Measurements from ENCODE around the gene ZDHHC8.
A peak's percentile ranks its signal among the peaks of the same experiment; 100 is the strongest.

The ZDHHC8 gene

DNA sequence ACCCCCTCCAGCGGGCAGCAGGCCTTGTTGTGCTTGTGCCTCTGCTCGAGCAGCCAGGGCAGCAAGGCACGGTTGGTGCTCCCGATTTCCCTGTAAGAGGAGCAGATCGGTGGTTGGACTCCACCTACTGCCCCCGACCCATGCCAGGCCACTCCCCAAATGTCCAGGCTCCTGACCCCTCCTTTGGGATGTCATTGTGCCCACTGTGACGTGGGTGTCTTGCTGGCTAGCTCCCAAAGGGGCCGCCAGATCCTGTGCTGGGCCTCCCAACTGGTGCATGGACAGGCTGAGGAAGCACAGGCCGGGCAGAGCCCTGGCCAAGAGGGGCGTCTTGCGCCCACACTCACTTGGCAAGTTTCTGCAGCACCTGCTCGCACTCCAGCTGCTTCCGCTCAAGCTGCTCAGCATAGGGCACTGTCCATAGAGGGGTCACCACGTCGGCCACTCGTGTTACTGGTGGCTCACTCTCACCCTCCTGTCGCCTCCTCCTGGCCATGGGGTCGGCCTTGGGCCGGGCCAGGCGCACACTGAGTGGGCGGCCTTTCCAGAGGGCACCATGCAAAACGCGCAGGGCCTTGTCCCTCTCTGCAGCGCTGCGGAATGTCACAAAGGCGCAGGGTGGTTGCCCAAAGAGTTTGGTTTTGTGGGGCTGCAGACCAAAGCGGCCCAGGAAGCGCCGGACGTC lies 15.8 kb upstream of the ZDHHC8 start, which contains the start of gene RANBP1:
Gene RANBP1 (plus strand): TSS at position 414 of the 685 bp plus-strand sequence. CDS start 81 bp downstream, at position 495.
- no peak for DNase-seq

DNA sequence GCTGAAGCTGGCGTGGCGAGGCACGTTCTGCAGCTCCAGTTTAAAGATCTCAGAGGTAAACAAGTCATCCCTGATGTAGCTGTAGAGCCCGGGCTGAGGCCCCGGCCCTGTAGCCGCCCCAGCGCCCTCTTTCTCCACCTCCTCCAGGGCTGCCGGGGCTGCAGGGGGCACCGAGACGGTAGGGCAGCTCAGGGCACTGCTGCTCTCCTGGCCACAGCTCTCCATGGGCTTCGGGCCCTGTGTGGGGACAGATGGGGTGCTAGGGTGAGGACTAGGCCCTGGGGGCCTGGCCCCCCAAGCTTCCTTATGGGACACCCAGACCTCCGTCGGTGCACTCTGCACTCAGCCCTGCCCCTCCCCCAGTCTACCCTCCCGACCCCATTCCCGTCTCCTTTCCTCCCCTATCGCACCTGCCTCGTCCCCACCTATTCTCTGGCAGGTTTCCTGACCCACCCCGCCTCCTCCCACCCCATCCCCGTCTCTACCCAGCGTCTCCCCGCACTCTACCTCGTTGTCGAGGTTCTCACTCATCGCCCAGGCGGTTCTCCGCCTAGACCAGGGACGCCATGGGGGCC lies 15.1 kb upstream of the ZDHHC8 start:
- no peak for DNase-seq

DNA sequence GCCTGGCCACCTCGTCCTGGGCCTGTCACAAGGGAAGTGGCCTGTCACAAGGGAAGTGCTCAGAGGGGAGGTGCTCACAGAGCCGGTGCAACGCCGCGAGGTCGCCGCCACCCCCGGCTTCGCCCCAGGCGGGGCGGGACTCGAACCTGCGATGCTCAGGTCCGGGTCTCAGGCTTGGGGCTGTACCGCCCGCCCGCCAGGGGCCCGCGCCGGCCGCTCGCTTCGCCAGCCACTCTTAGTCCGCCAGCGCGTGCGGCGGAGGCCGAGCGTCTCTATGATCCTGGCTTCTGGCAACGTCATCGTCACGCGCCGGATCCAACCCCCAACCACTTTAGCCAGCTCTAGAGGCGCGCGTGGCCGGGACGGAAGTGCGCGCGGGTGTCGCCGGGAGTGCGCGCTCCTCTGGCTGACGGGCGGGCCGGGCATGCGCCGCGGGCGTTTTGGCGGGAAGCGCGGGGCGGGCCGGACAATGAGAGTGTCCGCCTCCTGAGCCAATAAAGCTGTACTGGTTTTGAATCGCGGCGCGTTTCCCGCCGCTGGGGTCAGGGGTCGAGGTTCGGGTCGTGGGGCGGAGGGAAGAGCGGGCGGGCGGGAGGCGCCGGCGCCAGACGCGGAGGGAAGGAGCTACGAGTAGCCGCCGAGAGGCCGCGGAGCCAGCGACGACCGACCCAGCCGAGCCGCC lies 14.5 kb upstream of the ZDHHC8 start, which contains the start of gene TRMT2A:
Gene TRMT2A (minus strand): TSS at position 276 of the 682 bp plus-strand sequence. CDS start 320 bp downstream, outside the sequence.
- DNase-seq = peak; percentile 96

DNA sequence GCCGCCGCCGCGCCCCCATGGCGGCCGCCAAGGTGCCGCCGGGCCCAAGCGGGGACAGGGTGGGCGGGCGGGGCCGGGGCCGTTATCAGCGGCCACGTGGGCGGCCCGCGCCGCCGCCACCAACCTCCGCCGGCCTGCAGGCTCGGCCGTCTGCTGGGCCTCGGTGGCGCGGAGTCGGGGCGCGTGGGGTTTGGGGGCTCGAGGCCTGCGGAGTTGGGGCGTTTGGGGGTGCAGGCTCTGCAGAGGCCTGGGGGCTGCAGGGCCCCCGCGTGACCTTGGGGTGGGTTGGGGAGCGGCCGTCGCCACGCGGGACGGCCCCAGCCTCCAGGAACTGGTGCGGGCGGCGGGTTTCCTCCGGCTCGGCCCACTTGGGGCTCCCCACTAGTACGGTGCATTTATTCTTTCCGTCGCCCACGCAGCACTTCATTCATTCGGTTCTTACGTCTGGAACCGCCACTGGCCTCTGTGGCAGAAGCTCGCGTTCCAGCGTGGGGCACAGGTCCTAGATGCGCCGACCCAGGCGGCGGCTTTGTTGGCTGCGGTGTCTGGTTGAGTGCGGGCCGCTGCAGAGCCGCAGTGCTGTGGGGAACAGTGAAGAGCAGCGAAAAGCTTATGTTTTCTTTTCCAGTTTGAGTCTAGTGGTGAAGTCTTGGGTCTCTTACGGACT lies 13.8 kb upstream of the ZDHHC8 start:
- DNase-seq = no peak

DNA sequence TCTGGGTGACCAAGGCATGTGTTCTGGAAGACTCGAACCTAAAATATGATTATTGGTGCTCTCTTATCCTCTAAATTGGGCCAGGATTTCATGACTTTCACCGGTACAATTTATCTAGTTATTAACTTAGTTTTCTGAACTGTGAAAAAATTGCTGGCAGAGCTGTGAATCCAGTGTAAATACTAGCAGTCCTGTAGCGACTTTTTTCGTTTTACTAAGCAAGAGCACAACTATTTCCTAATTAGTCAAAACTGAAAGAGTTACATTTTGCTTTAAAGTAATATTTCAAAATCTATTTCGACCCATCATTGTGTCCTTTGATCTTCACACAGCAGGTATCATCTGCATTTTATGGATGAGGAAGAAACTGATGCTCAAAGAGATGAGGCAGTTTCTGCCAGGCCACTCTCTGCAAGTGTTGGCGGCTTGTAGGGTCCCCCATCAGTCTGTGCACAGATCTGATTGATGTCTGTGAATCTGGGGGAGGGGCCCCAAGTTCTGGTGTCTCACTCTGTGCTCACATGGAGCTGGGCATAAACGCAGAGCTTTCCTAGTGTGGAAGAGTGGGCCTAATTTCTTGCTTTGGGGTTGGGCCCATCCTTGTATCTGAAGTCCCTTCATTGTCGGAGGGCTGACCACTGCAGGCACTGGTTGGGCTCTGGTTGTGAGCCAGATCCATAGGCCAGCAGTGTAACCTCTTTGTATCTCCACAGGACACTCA lies 13.1 kb upstream of the ZDHHC8 start:
- no peak for DNase-seq

DNA sequence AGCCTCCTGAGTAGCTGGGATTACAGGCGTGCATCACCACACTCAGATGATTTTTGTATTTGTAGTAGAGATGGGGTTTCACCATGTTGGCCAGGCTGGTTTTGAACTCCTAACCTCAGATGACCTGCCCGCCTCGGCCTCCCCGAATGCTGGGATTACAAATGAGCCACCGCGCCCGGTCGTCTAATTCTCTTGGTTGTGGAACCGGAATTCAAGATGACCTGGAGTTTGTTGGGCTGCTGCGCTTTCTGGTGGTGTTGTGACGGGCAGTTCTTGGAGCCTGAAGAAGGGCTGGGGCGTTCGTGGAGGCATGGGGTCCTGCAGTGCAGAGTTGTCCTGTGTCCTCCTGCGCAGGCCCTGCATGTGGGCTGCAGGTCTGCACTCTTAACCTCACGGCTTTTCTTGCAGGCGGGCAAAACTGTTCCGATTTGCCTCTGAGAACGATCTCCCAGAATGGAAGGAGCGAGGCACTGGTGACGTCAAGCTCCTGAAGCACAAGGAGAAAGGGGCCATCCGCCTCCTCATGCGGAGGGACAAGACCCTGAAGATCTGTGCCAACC lies 9.7 kb upstream of the ZDHHC8 start:
- no peak for DNase-seq

DNA sequence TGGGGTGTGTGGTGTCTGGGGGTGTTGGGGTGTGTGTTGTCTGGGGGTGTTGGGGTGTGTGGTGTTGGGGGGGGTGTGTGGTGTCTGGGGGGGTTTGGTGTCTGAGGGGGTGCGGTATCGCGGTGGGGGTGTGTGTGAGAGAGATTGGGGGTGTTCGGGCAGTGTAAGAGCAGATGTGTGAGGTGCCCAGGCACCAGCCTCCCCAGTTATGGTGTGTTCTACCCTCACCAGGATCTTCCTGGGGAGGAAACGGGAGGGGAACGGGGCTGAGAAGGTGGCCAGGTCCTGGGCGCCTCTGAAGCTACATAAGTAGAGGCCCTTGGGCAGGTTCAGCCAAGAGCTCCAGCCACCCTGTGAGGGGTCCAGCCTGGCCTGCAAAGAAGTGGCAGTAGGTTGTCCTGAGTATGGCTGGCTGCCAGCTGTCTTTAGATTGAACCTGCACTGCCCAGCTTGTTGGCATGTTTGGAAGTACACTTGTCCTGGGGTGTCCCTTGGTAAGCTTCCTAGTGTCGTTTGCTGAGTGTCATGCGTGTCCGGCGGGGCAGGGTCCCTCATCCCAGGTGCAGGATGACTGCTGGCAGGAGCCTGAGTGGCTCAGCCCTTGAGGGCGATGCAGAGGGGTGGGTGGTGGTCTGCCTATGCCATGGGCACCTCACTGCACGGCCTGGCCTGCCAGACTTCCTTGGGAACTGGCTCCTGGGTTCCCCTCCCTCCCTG lies 8.1 kb upstream of the ZDHHC8 start:
- DNase-seq = no peak

DNA sequence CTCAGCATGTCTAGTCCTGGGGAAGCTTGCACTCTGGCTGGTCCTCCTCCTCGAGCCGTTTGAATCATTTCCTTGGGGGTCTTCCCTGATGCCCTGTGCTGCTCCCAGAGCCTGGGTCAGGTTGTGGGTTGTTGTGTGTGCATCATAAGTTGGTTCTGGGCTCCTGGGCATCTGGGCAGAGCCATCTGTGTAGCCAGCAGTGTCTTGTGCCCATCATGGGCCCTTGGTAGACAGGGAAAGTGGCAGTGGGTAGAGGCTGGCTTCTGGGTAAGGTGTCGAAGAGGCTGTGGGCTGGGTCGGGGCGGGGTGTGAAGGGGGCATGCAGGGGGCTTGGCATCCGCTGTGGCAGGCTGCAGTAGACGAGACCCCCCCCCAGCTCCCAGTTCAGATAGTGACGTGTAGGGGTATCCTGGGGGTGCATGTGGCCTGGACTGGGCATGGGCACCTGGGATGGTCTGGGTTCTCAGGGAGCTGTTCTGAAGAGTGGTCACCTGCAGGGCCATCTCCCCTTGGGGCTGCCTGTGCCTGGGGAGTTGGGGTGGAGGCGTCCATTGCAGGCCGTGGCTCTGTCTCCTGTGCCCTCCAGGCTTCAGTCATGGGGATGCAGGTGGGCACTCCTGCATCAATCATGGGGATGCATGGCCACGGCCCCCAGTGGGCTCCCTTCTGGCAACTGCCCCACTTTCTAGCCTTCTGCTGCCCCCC lies 7.4 kb upstream of the ZDHHC8 start:
- DNase-seq = no peak

DNA sequence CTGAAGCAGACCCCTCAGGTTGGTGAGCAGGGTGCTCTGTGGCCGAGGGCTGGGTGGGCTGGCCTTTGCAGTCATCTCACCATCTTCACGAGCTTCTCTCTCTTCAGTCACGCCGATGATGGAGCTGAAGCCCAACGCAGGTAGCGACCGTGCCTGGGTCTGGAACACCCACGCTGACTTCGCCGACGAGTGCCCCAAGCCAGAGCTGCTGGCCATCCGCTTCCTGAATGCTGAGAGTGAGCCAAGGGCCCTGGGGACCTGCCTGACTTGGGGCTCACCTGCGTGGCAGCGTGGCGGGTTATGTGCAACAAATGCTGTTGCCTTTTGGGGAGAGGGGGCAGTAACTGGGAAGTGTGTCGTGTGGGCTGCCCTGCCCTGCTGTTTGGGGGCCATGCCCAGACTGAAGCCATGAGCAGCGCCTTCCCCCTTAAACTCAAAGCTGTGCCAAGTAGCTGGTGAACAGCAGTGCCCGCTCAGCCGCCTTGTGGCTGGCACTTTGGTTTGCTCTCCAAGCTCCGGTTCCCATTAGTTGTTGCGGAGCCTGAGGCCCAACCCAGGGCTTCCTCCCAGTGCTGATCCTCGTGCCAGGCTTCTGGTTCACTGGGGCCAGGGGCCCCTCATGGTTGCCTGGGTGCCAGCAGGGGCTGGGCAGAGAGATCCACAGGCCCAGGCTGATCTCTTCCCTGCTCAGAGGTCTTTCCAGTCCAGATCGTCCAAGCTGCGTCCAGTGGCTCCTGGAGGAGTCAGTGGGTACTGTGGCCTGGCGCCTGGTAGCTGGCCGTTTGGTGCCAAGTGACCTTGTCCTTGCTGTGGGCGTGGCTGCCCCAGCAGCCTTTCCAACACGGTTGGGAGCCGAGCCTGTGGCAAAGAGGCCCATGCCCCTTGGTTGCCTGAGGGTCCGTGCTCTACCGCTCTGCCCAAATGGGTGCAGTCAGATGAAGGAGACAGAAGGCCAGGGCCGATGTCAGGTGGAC lies 6.1 kb upstream of the ZDHHC8 start:
- DNase-seq = no peak

DNA sequence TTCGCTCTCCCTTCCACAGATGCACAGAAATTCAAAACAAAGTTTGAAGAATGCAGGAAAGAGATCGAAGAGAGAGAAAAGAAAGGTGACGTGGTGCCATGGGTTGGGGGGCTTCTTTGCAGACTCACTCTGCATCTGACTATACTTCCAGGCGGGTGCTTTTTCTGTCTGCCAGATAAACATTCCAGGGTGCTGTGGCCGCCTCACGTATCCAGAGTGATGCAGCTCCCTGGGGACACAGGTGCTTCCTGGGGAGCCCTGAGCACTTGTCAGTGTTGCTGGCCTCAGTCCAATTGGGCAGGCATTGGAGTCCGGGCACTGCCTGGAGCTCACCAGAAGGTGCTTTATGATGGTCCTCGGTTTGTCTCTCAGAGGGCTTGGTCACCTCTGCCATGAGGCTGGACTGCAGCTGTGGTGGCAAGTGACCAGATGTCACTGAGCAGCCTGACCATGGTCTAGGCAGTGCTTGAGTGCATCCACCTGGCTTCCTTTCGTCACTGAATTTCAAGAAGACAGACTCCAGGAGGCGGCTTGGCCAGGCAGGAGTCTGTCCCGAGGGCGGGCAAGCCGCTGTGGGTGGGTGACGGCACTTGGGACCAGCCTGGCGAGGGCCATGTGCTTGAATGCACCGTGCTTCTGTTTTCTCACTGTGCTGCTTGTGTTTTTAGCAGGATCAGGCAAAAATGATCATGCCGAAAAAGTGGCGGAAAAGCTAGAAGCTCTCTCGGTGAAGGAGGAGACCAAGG lies 5.1 kb upstream of the ZDHHC8 start:
- no peak for DNase-seq

DNA sequence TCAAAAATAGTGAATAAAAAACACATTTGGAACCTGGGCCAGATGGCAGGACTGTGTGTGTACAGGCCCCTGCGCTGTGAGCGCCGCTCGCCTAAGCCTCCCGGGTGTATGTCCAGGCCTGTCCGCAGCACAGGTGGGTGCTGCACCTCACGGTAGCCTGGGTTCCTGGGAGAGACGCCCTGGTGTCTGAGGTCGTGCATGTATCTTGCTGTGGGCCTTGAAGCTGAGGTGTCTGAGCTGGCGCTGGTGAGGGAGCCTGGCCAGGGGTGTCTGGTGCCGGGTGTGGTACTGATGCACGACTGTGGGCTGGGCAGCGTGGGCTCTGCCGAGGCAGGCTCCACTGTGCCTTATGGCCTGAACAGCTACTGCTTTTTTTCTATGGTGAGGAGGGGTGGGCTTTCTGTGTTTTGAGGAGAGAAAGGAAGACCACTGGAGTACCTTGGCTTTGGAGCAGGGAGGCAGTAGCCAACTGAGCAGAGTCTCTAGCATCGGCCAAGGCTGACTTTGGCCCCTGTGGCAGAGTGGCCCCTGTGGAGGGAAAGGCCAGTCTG lies 4.2 kb upstream of the ZDHHC8 start:
- no peak for DNase-seq

DNA sequence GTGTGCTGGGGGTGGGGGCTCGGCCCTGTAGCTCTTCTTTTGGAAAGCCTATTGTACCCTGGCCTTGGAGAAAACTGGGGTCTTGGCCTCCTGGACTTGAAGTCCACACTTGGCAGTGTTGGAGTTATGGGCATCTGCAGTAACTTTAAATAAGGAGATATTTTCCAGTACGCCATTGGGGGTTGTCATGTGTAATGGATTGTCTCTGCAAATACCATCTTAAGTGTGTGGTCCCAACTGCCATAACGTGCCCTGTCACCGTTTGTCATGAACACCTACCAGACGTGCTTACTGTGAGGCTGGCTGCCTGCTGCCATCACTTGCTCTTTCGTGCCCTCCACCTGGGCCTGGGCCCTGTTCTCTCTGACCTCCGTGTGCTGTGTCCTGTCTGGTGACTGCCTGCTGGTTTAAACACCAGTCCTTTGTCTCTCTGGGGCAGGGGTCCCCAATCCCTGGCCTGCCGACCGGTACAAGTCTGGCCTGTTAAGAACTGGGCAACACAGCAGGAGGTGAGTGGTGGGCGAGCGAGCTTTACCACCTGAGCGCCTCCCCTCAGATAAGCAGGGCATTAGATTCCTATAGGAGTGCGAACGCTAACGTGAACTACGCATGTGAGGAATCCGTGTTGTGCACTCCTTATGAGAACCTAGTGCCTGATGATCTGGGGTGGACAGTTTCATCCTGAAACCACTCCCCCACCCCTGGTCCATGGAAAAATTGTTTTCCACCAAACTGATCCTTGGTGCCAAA lies 3.6 kb upstream of the ZDHHC8 start:
- no peak for DNase-seq

DNA sequence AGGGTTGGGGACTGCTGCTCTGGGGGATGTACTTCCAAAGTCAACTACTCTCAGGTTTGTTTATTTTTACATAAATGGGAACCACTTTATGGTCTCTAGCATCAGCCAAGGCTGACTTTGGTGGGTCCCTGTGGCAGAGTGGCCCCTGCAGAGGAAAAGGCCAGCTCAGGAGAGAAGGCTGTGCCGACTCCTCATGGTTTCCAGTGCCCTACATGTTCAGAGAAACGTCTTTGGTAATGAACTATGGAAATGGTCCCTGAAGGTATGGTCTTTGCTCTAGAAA lies 3.0 kb upstream of the ZDHHC8 start:
- no peak for DNase-seq

DNA sequence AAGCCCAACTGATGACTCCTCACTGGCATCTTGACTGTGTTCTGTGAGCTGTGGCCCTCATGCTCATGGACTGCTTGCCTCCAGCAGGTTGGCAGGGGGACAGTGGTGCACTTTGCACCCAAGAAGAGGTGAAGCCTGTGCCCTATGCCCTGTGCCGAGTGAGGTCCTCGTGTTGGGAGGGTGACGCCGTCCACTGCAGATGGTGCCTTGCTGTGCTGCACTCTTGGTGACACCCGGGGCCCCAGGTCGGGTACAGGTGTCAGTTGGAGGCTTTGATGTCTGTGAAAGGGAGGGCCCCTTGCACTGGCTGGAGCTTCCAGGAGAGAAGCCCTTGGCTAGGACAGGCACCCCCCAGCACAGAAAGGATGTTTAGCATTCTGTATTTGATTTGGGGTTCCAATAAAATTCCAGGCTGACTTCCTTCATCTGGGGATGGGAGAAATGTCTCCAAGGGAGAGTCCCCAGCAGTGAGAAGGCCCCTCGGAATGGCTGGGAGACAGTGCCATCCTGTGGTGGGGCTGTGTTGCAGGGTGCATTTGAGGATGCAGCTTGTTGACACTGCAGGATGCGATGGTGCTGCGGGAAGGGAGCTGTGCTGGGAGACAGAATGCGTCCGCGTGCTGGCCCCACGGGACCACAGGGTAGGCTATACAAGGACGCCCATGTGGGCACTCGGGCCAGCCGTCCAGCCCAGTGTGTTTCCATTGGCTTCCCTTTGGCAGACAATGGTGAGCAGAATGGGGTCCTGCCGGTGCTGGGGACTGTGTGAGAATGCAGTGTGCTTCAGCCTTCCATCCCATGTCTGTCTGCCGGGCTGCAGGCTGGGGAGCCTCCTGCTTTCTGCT lies 2.5 kb upstream of the ZDHHC8 start:
- DNase-seq = no peak

DNA sequence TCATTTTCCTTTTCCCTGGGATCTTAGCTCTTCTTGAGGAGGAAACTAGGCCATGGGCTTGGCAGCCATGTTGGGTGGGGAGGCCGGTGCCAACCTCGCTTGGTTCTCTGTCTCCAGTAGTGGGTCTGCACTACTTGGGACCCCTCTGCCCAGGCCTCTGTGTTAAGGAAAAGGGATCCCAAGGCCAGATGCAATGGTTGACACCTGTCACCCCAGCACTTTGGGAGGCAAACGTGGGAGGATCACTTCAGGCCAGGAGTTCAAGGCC lies 1.9 kb upstream of the ZDHHC8 start:
- DNase-seq = no peak

DNA sequence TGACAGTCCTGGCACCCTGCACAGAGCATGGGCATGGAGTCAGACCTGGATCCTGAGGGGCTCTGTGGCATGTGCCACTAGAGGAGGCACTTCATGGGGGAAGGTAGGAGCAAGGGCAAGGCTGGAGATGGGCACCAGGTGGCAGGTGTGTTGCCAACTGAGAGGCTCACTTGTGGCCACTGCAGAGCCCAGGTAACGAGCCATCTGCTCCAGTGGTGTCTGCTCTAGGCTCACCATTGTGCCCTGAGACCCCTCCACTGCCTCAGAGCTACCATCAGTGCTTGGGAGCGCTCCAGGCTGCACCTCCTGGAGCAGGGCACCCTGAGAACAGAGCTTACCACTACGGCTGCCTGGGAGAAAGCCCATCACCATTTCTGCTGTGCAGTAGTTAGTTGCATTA lies 1.3 kb upstream of the ZDHHC8 start:
- no peak for DNase-seq

DNA sequence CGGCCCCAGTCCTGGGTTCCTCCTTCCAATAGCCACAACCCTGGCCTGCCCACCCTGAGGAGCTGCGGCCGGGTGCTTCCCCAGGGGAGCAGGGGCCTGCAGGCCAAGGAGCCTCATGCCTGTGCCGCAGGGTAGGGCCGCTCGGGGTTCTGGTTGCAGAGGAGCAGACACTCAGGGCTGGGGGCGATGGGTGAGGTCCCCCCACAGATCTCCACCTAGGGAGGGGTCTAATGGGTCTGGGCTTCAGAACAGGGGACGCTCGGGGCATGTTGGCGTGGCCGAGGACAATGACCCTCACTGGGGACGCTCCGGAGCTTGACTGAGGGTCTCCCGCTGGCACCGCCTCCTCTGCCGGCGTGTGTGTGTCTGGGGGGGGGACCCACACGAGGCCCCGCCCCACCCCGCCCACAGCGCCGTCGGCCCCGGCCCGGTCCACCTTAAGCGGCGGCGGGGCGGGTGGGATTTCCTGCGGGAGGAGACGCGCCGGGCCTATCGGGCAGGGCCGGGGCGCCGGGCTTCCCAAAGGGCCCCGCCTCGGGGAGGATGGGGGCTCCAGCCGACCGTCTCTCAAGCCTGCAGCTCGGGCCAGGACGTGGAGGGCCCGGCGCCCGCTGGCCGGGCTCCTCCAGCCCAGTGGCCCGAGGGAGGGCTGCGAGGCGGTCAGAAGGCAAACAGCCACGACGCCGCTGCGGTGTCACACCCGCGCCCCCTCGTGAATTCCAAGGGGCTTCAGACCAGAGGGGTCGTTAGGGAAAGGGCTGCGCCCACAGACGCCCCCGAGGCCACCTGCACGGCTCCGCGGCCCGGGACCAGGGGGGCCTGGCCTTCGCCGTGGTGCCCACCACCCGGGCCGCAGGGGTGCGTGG lies 640 bp upstream of the ZDHHC8 start:
- peak; percentile 19 for DNase-seq
